Neuronal stem cell (in vitro differentiated cells): ENCODE results near the gene CCDC12.

Experiments
- DNase-seq: peaks from one replicate; pipeline ENCODE4 v3.0.0-alpha.2; 2013; ENCODE audit warnings: low spot score
- H2AFZ ChIP-seq: one replicate; pipeline ENCODE4 v1.6.1; 2013; ENCODE audit warnings: mild to moderate bottlenecking, low read length, inconsistent platforms
- H2AK5ac ChIP-seq: 2 replicates; pipeline ENCODE4 v1.6.1; 2013; ENCODE audit warnings: low read depth, mild to moderate bottlenecking, inconsistent platforms, low read length, moderate library complexity, mixed read lengths
- H2BK120ac ChIP-seq: 2 replicates; pipeline ENCODE4 v1.6.1; 2013; ENCODE audit warnings: low read depth, mild to moderate bottlenecking, inconsistent platforms, low read length, moderate library complexity, mixed read lengths
- H2BK12ac ChIP-seq: one replicate; pipeline ENCODE4 v1.6.1; 2013; ENCODE audit warnings: low read length, inconsistent platforms
- H2BK15ac ChIP-seq: 2 replicates; pipeline ENCODE4 v1.6.1; 2013; ENCODE audit warnings: mild to moderate bottlenecking, low read length, inconsistent platforms, mixed read lengths
- H2BK5ac ChIP-seq: one replicate; pipeline ENCODE4 v1.6.1; 2013; ENCODE audit warnings: inconsistent platforms, mild to moderate bottlenecking, low read length, moderate library complexity
- H3K14ac ChIP-seq: one replicate; pipeline ENCODE4 v1.6.1; 2013; ENCODE audit warnings: low read length, inconsistent platforms
- H3K18ac ChIP-seq: 2 replicates; pipeline ENCODE4 v1.6.1; 2013; ENCODE audit warnings: low read length, inconsistent platforms
- H3K23ac ChIP-seq: 2 replicates; pipeline ENCODE4 v1.6.1; 2013; ENCODE audit warnings: low read depth, mild to moderate bottlenecking, mixed read lengths, low read length, inconsistent platforms; ENCODE audit not compliant: poor library complexity
- H3K27ac ChIP-seq: replicated peaks from 3 replicates; pipeline ENCODE4 v1.5.1; 2013; ENCODE audit warnings: low read length, inconsistent platforms
- H3K27me3 ChIP-seq, 3 experiments: 2 replicates each; pipeline ENCODE4 v1.6.1; 2013; ENCODE audit warnings: low read length in 3 of 3, mild to moderate bottlenecking in 2 of 3, inconsistent platforms in 1 of 3, low read depth in 1 of 3, mixed read lengths in 1 of 3, moderate library complexity in 1 of 3; ENCODE audit not compliant: control insufficient read depth in 3 of 3, insufficient read depth in 3 of 3
- H3K36me3 ChIP-seq, 2 donors: replicated peaks in 1 of 2; 2 replicates each; pipeline ENCODE4 v1.6.1; 2013; ENCODE audit warnings: low read length in 2 of 2; ENCODE audit not compliant: control insufficient read depth in 2 of 2, insufficient read depth in 2 of 2
- H3K4ac ChIP-seq: 2 replicates; pipeline ENCODE4 v1.6.1; 2013; ENCODE audit warnings: inconsistent platforms, mild to moderate bottlenecking, low read length, moderate library complexity
- H3K4me1 ChIP-seq, 2 donors: 1 replicate in 1 of 2; 2 replicates in 1 of 2; pipeline ENCODE4 v1.6.1; 2013; ENCODE audit warnings: low read length in 2 of 2, low read depth in 1 of 2; ENCODE audit not compliant: control insufficient read depth in 2 of 2, insufficient read depth in 1 of 2
- H3K4me2 ChIP-seq: one replicate; pipeline ENCODE4 v1.6.1; 2013; ENCODE audit warnings: mild to moderate bottlenecking, low read length, inconsistent platforms; ENCODE audit not compliant: insufficient read depth, poor library complexity, severe bottlenecking
- H3K4me3 ChIP-seq, 2 donors: 2 replicates each; pipeline ENCODE4 v1.5.1; 2013; ENCODE audit warnings: low read length in 2 of 2, mild to moderate bottlenecking in 2 of 2, inconsistent platforms in 1 of 2, moderate library complexity in 1 of 2
- H3K79me1 ChIP-seq: one replicate; pipeline ENCODE4 v1.6.1; 2013; ENCODE audit warnings: low read depth, mild to moderate bottlenecking, inconsistent platforms, low read length, moderate library complexity
- H3K9ac ChIP-seq: one replicate; pipeline ENCODE4 v1.6.1; 2013; ENCODE audit warnings: mild to moderate bottlenecking, low read depth, low read length, inconsistent platforms; ENCODE audit not compliant: poor library complexity
- H3K9me3 ChIP-seq, 2 donors: replicated peaks in 1 of 2; 2 replicates each; pipeline versions ENCODE3 to v1.6.1; 2013; ENCODE audit warnings: low read length in 2 of 2, mild to moderate bottlenecking in 2 of 2, inconsistent platforms in 1 of 2, low read depth in 1 of 2, mixed read lengths in 1 of 2, moderate library complexity in 1 of 2; ENCODE audit not compliant: control insufficient read depth in 2 of 2, insufficient read depth in 1 of 2
- H4K8ac ChIP-seq: one replicate; pipeline ENCODE4 v1.6.1; 2013; ENCODE audit warnings: low read depth, mild to moderate bottlenecking, inconsistent platforms, low read length, moderate library complexity
- H4K91ac ChIP-seq: one replicate; pipeline ENCODE4 v1.6.1; 2013; ENCODE audit warnings: low read length, low read depth, mild to moderate bottlenecking, inconsistent platforms; ENCODE audit not compliant: poor library complexity
- WGBS, 2 donors: extraction: QIAGEN DNeasy Blood & Tissue Kit; methylation state at CpG; one replicate each; pipeline ENCODE4 v1.1.7; 2013; ENCODE audit warnings: missing lambda C conversion rate in 2 of 2, mixed read lengths in 1 of 2; ENCODE audit not compliant: insufficient read length in 2 of 2, insufficient replicate concordance in 1 of 2; ENCODE audit errors: extremely low coverage in 2 of 2; 5-methylcytosine and 5-hydroxymethylcytosine counted together

The CCDC12 gene

GRCh38 chr3:46927718-46928073, 48.8 kb downstream of the CCDC12 start:
- H3K9ac ChIP-seq = no peak overlapping the region
- no peaks in the 10 kb centered on the region for H3K27me3 ChIP-seq
- H3K4me2 ChIP-seq = no peak overlapping the region
- no peak overlapping the region for H2BK15ac ChIP-seq
- peaks cover 19% of the 10 kb centered on the region for H3K79me1 ChIP-seq
- no peak overlapping the region for H3K4ac ChIP-seq
- H3K4me3 ChIP-seq = no peak overlapping the region
- no peak for DNase-seq
- H3K4me1 ChIP-seq = peaks cover 0 to 2% of the 10 kb centered on the region in 2 donors
- H3K27ac ChIP-seq = no peak overlapping the region
- no peak overlapping the region for H3K23ac ChIP-seq
- no peak overlapping the region for H3K14ac ChIP-seq
- no peak overlapping the region for H4K91ac ChIP-seq
- H2BK120ac ChIP-seq = no peak overlapping the region
- no peak overlapping the region for H2AK5ac ChIP-seq
- H2BK12ac ChIP-seq = no peak overlapping the region
- H2AFZ ChIP-seq = no peak overlapping the region
- no peak overlapping the region for H4K8ac ChIP-seq
- no CpG with 5 or more reads among the region's 6 CpGs for WGBS, 2 donors
- no peak overlapping the region for H3K18ac ChIP-seq
- H3K36me3 ChIP-seq = peaks cover 31 to 76% of the 10 kb centered on the region in 2 donors
- no peak overlapping the region for H2BK5ac ChIP-seq
- peaks cover 0 to 13% of the 10 kb centered on the region in 2 donors for H3K9me3 ChIP-seq

GRCh38 chr3:46926871-46927717, 49.5 kb downstream of the CCDC12 start:
- peak overlapping the region; percentile 21 for H3K14ac ChIP-seq
- H3K36me3 ChIP-seq = peaks cover 36 to 82% of the 10 kb centered on the region in 2 donors
- H2BK15ac ChIP-seq = no peak overlapping the region
- H3K23ac ChIP-seq = peak overlapping the region; percentile 65
- no peak overlapping the region for H3K18ac ChIP-seq
- H3K4me1 ChIP-seq = peaks cover 0 to 2% of the 10 kb centered on the region in 2 donors
- H3K27ac ChIP-seq = no peak overlapping the region
- no CpG with 5 or more reads among the region's 15 CpGs for WGBS, 2 donors
- no peak overlapping the region for H4K91ac ChIP-seq
- H3K4me2 ChIP-seq = no peak overlapping the region
- no peak overlapping the region for H3K4me3 ChIP-seq
- H3K9ac ChIP-seq = peak overlapping the region; percentile 30
- H3K4ac ChIP-seq = no peak overlapping the region
- no peak overlapping the region for H2BK12ac ChIP-seq
- no peak overlapping the region for H4K8ac ChIP-seq
- H2BK120ac ChIP-seq = no peak overlapping the region
- H3K79me1 ChIP-seq = peaks cover 15% of the 10 kb centered on the region
- DNase-seq = no peak
- no peak overlapping the region for H2AK5ac ChIP-seq
- peak overlapping the region; percentile 66 for H2BK5ac ChIP-seq
- no peak overlapping the region for H2AFZ ChIP-seq
- H3K9me3 ChIP-seq = peaks cover 0 to 13% of the 10 kb centered on the region in 2 donors
- no peaks in the 10 kb centered on the region for H3K27me3 ChIP-seq

- H4K8ac ChIP-seq = no peak overlapping the region
- H3K79me1 ChIP-seq = peaks cover 15% of the 10 kb centered on the region
- no peaks in the 10 kb centered on the region for H3K27me3 ChIP-seq
- no peak overlapping the region for H3K9ac ChIP-seq
- H3K18ac ChIP-seq = no peak overlapping the region
- H2AK5ac ChIP-seq = no peak overlapping the region
- DNase-seq = no peak
- no peak overlapping the region for H3K4ac ChIP-seq
- H3K23ac ChIP-seq = no peak overlapping the region
- H3K4me2 ChIP-seq = no peak overlapping the region
- WGBS, 2 donors = no CpG with 5 or more reads among the region's 6 CpGs
- H2BK5ac ChIP-seq = peak overlapping the region; percentile 66
- no peak overlapping the region for H2AFZ ChIP-seq
- H3K27ac ChIP-seq = no peak overlapping the region
- no peak overlapping the region for H4K91ac ChIP-seq
- no peak overlapping the region for H2BK12ac ChIP-seq
- H3K4me1 ChIP-seq = peaks cover 0 to under 1% of the 10 kb centered on the region in 2 donors
- peak overlapping the region; percentile 91 for H3K14ac ChIP-seq
- no peak overlapping the region for H2BK120ac ChIP-seq
- no peak overlapping the region for H3K4me3 ChIP-seq
- peaks cover 42 to 88% of the 10 kb centered on the region in 2 donors for H3K36me3 ChIP-seq
- H3K9me3 ChIP-seq = peaks cover 0 to 13% of the 10 kb centered on the region in 2 donors
- no peak overlapping the region for H2BK15ac ChIP-seq
Measured at GRCh38 chr3:46926447-46926846, 50.1 kb downstream of the CCDC12 start.

GRCh38 chr3:46926039-46926438, 50.5 kb downstream of the CCDC12 start:
- peak overlapping the region in 1 of 2 donors; percentile 60 for H3K4me3 ChIP-seq
- H2BK5ac ChIP-seq = peak overlapping the region; percentile 66
- no peak overlapping the region for H2AK5ac ChIP-seq
- H3K4me2 ChIP-seq = no peak overlapping the region
- H3K18ac ChIP-seq = no peak overlapping the region
- H3K4me1 ChIP-seq = no peaks in the 10 kb centered on the region
- no peak for DNase-seq
- peaks cover 15% of the 10 kb centered on the region for H3K79me1 ChIP-seq
- H4K8ac ChIP-seq = no peak overlapping the region
- peak overlapping the region; percentile 91 for H3K14ac ChIP-seq
- H2AFZ ChIP-seq = no peak overlapping the region
- no peak overlapping the region for H2BK120ac ChIP-seq
- H3K9ac ChIP-seq = no peak overlapping the region
- no peak overlapping the region for H3K23ac ChIP-seq
- no peak overlapping the region for H4K91ac ChIP-seq
- no peak overlapping the region for H2BK12ac ChIP-seq
- H3K36me3 ChIP-seq = peaks cover 46 to 91% of the 10 kb centered on the region in 2 donors
- H3K4ac ChIP-seq = no peak overlapping the region
- WGBS, 2 donors = no CpG with 5 or more reads among the region's 6 CpGs
- no peak overlapping the region for H2BK15ac ChIP-seq
- no peaks in the 10 kb centered on the region for H3K27me3 ChIP-seq
- peaks cover 0 to 13% of the 10 kb centered on the region in 2 donors for H3K9me3 ChIP-seq
- no peak overlapping the region for H3K27ac ChIP-seq
